Measurements from ENCODE around the gene CASR. TPM values are rescaled to one million over a fixed set of nuclear protein-coding genes. Genes with fewer than 3 reads are reported as not detected.

CASR gene
- polyA plus RNA-seq, 3 donors: 21.2 to 27.1 (median 24.8) TPM

Other genes starting within 250 kb of the CASR start
- 1 to 10 TPM; 8.1 to 8.3 (median 8.2) TPM for gene ILDR1, start 161.4 kb upstream of the CASR start, polyA plus RNA-seq (ENCODE audit: insufficient read length in 3 of 3)
- 1 to 10 TPM; 1.7 to 2.5 (median 2.0) TPM for gene CD86, start 128.3 kb upstream of the CASR start, polyA plus RNA-seq (ENCODE audit: insufficient read length in 3 of 3)
- 1 to 10 TPM in 1 of 3 donors, under 1 TPM in 2; 0.37 to 1.2 (median 0.93) TPM for gene CSTA, start 141.6 kb downstream of the CASR start, polyA plus RNA-seq (ENCODE audit: insufficient read length in 3 of 3)
- gene MIX23, start 199.6 kb downstream of the CASR start, polyA plus RNA-seq (ENCODE audit: insufficient read length in 3 of 3): 10 to 100 TPM; 54.5 to 59.4 (median 58.0) TPM
- gene FAM162A, start 200.5 kb downstream of the CASR start, polyA plus RNA-seq (ENCODE audit: insufficient read length in 3 of 3): 10 to 100 TPM; 81.7 to 86.4 (median 85.7) TPM
- gene WDR5B, start 232.4 kb downstream of the CASR start, polyA plus RNA-seq (ENCODE audit: insufficient read length in 3 of 3): 10 to 100 TPM; 10.8 to 12.2 (median 10.8) TPM

Measured in right renal cortex interstitium (tissue), 3 donors.